22Rv1 (cell line): ENCODE data around the gene MCOLN1.

Experiments used
- ZFX ChIP-seq: fragments of 450-650 bp; IDR thresholded peaks from 2 replicates; pipeline ENCODE4 v1.6.1; 2017; ENCODE audit warnings: antibody characterized with exemption, borderline replicate concordance
- TF ChIP-seq, protein P1 (sequence below): fragments of 450-650 bp; IDR thresholded peaks from 2 replicates; pipeline ENCODE4 v1.5.1; 2017; ENCODE audit warnings: mild to moderate bottlenecking

DNA sequence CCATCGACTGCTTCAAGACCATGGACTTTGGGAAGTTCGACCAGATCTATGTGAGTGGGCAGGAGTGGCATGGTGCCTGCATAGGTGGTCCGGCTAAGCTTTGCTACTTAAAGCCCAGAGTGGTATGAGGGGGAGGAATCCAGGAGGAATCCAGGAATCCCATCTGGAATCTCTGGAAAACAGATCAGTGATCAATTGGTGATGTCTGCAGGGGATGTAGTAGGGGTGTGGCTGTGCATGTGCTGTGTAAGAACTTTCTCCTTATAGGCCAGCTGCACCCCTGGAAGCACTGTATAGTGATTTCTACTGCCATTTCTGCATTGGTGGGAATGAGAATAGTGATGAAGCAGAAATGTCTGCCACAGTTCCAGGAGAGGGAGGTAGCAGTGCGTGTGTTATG lies 36.7 kb downstream of the MCOLN1 start:
- TF ChIP-seq, protein P1, sequence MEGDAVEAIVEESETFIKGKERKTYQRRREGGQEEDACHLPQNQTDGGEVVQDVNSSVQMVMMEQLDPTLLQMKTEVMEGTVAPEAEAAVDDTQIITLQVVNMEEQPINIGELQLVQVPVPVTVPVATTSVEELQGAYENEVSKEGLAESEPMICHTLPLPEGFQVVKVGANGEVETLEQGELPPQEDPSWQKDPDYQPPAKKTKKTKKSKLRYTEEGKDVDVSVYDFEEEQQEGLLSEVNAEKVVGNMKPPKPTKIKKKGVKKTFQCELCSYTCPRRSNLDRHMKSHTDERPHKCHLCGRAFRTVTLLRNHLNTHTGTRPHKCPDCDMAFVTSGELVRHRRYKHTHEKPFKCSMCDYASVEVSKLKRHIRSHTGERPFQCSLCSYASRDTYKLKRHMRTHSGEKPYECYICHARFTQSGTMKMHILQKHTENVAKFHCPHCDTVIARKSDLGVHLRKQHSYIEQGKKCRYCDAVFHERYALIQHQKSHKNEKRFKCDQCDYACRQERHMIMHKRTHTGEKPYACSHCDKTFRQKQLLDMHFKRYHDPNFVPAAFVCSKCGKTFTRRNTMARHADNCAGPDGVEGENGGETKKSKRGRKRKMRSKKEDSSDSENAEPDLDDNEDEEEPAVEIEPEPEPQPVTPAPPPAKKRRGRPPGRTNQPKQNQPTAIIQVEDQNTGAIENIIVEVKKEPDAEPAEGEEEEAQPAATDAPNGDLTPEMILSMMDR = no peak
- TF ChIP-seq ZFX = no peak
